H1 (cell line): Measurements from ENCODE around the gene PPP1R1B.

Source experiments
- CREB1 ChIP-seq: IDR thresholded peaks from 2 replicates; pipeline ENCODE4 v1.6.1; 2012; ENCODE audit warnings: inconsistent platforms
- CTCF ChIP-seq, 3 experiments: IDR thresholded peaks; 1 replicate in 2 of 3; 2 replicates in 1 of 3; pipeline versions ENCODE4 v1.5.1 to v1.6.1; 2011; ENCODE audit warnings: low read length in 3 of 3, mild to moderate bottlenecking in 3 of 3, inconsistent platforms in 2 of 3, low read depth in 1 of 3, moderate library complexity in 1 of 3; ENCODE audit not compliant: insufficient read depth in 1 of 3; ENCODE audit errors: control extremely low read depth in 1 of 3
- RFX5 ChIP-seq: IDR thresholded peaks from 2 replicates; pipeline ENCODE4 v1.6.1; 2011; ENCODE audit warnings: low read depth, low read length, improper control_type of control experiment, borderline replicate concordance
- SIRT6 ChIP-seq: IDR thresholded peaks from one replicate; pipeline ENCODE4 v1.7.1; 2012; ENCODE audit warnings: low read length, inconsistent platforms
- SIX5 ChIP-seq: IDR thresholded peaks from 2 replicates; pipeline ENCODE4 v1.6.1; 2011; ENCODE audit warnings: mild to moderate bottlenecking, low read depth, low read length
- TCF12 ChIP-seq: IDR thresholded peaks from 2 replicates; pipeline ENCODE4 v1.6.1; 2011; ENCODE audit warnings: low read depth, mild to moderate bottlenecking, low read length

GRCh38 chr17:39623356-39623950 lies 3.3 kb upstream of the PPP1R1B start:
- no peak for TF ChIP-seq RFX5
- no peak for TF ChIP-seq CREB1
- TF ChIP-seq SIRT6: no peak
- TF ChIP-seq SIX5: no peak
- TF ChIP-seq TCF12: no peak
- TF ChIP-seq CTCF (IDR thresholded peaks at IDR 0.05; ENCODE audit: control extremely low read depth in 1 of 3, insufficient read depth in 1 of 3, low read depth in 1 of 3, low read length in 3 of 3): peak; percentile 89 to 95 (median 91)
